Hepatocyte (in vitro differentiated cells): Measurements from ENCODE around the gene NLRC5. TPM values are rescaled to one million over a fixed set of nuclear protein-coding genes. Genes with fewer than 3 reads are reported as not detected.

Experiments
- DNase-seq: peaks from one replicate; pipeline ENCODE4 v3.0.0-alpha.2; 2016; ENCODE audit warnings: low spot score
- H2AFZ ChIP-seq: fragments of 200-600 bp; sonication (generic); 2 replicates; pipeline ENCODE4 v1.6.0; 2016; ENCODE audit warnings: antibody characterized with exemption, mild to moderate bottlenecking
- H3K27ac ChIP-seq: fragments of 200-600 bp; sonication (generic); 2 replicates; pipeline ENCODE4 v1.5.1; 2016; ENCODE audit warnings: mild to moderate bottlenecking
- H3K27me3 ChIP-seq: fragments of 200-600 bp; sonication (generic); 2 replicates; pipeline ENCODE4 v1.6.1; 2016
- H3K36me3 ChIP-seq: fragments of 200-600 bp; sonication (generic); replicated peaks from 2 replicates; pipeline ENCODE4 v1.5.1; 2016; ENCODE audit warnings: low read depth; ENCODE audit not compliant: insufficient read depth
- H3K4me1 ChIP-seq: fragments of 200-600 bp; sonication (generic); 2 replicates; pipeline ENCODE4 v1.5.1; 2016; ENCODE audit warnings: mild to moderate bottlenecking, moderate library complexity; ENCODE audit not compliant: insufficient read depth
- H3K4me2 ChIP-seq: fragments of 200-600 bp; sonication (generic); 2 replicates; pipeline ENCODE4 v1.6.0; 2016
- H3K4me3 ChIP-seq: fragments of 200-600 bp; sonication (generic); 2 replicates; pipeline ENCODE4 v1.5.1; 2016; ENCODE audit warnings: mild to moderate bottlenecking
- H3K79me2 ChIP-seq: fragments of 200-600 bp; sonication (generic); 2 replicates; pipeline ENCODE4 v1.6.0; 2017; ENCODE audit warnings: mild to moderate bottlenecking
- H3K9me2 ChIP-seq: fragments of 200-600 bp; sonication (generic); replicated peaks from 2 replicates; pipeline ENCODE4 v1.6.0; 2017; ENCODE audit warnings: mild to moderate bottlenecking; ENCODE audit not compliant: insufficient read depth
- H3K9me3 ChIP-seq: fragments of 200-600 bp; sonication (generic); 2 replicates; pipeline ENCODE4 v1.5.1; 2016; ENCODE audit warnings: low read depth, mild to moderate bottlenecking
- H4K20me1 ChIP-seq: fragments of 200-600 bp; sonication (generic); 2 replicates; pipeline ENCODE4 v1.6.0; 2016; ENCODE audit warnings: mild to moderate bottlenecking; ENCODE audit not compliant: insufficient read depth, poor library complexity, severe bottlenecking
- CTCF ChIP-seq: fragments of 200-600 bp; sonication (generic); IDR thresholded peaks from 2 replicates; pipeline ENCODE4 v1.5.1; 2016; ENCODE audit warnings: antibody characterized with exemption, mild to moderate bottlenecking; ENCODE audit not compliant: poor library complexity
- EZH2 ChIP-seq: fragments of 200-600 bp; sonication (generic); IDR thresholded peaks from 2 replicates; pipeline ENCODE4 v1.6.1; 2016; ENCODE audit warnings: antibody characterized with exemption, mild to moderate bottlenecking, borderline replicate concordance
- EZH2phosphoT487 ChIP-seq: fragments of 200-600 bp; sonication (generic); IDR thresholded peaks from one replicate; pipeline ENCODE4 v1.6.1; 2018; ENCODE audit warnings: antibody characterized with exemption, mild to moderate bottlenecking, low read depth, moderate library complexity; ENCODE audit not compliant: unreplicated experiment, severe bottlenecking
- WGBS: methylation state at CpG from one replicate; pipeline ENCODE4 v1.1.6; 2016; ENCODE audit warnings: low lambda C conversion rate; ENCODE audit errors: missing lambda C conversion rate; 5-methylcytosine and 5-hydroxymethylcytosine counted together
- polyA plus RNA-seq: library from polyadenylated mRNA; unstranded; fragments of >200 nt; fragmentation: Nextera tagmentation; extraction: Ambion mirVana; gene quantifications from 2 replicates; pipeline ENCODE4 v1.2.1, GENCODE V29; 2016
- total RNA-seq: library from RNA; depleted of rRNA; stranded (reverse); fragments of >200 nt; gene quantifications from 2 replicates; pipeline ENCODE4 v1.2.3, GENCODE V29; 2014

Gene NLRC5
- total and polyA plus RNA-seq, 2 experiments from 2014 or later: 6.4 to 7.0 TPM

GRCh38 chr16:56964243-56965148 lies 24.9 kb upstream of the NLRC5 start:
- no peaks in the 10 kb centered on the region for H3K27me3 ChIP-seq
- no peaks in the 10 kb centered on the region for H3K79me2 ChIP-seq
- TF ChIP-seq CTCF: peak; percentile 64
- no peak for TF ChIP-seq EZH2phosphoT487
- H3K4me2 ChIP-seq: no peak overlapping the region
- H3K4me3 ChIP-seq: no peak overlapping the region
- no peaks in the 10 kb centered on the region for H3K36me3 ChIP-seq
- no peak overlapping the region for H3K27ac ChIP-seq
- peak; percentile 85 for DNase-seq
- 48% methylated on average over 30 of the region's 30 CpGs for WGBS
- no peaks in the 10 kb centered on the region for H3K9me2 ChIP-seq
- H3K9me3 ChIP-seq: no peaks in the 10 kb centered on the region
- no peaks in the 10 kb centered on the region for H4K20me1 ChIP-seq
- H3K4me1 ChIP-seq: no peaks in the 10 kb centered on the region
- no peak overlapping the region for H2AFZ ChIP-seq

DNA sequence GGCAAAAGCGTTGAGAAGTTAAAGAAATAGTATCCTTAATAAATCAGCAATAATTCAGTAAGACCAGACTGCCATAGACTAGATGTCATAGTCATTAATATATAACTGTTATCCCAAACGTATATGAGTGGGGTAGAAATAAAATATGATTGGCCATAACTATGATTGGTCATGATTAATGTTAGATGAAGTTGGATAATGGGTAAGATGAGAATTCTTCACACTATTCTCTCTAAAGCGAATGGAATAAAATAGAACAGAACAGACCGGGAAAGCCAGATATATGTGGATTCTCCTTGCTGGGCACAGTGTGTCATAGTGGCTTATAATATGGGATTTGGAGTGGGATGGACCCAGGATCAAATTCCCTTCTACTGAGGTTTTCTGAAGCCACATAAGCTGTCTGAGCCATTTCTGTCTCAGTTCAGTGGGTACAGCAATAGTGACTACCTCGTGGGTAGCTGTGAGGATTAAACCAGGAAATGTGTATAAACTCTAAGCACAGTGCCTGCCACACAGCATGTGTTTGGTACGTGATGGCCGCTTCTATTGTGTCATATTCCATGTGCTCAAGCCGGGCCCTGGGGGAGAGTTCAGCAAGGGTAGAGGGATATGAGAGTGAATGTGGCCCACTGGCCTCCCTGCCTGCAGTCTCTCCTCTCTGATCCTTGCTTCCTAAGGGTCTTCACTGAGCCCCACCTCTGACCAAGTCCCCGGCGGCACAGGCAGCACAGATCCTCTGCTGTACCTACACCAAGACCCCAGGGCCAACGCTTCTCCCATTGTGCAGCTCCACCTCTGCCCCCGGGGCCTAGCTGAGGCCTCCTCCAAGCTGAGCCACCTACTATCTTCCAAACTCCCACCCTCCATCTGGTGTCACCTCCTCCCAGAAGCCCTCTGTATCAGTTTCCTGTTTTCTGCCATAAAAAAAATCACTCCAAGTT lies 23.9 kb upstream of the NLRC5 start:
- Histone ChIP-seq H3K36me3 (no peaks in the 10 kb centered on the region), H3K79me2 (no peaks in the 10 kb centered on the region), H2AFZ (peak overlapping the region; percentile 40), H3K4me2 (no peak overlapping the region), H3K4me3 (no peak overlapping the region), H3K9me3 (no peaks in the 10 kb centered on the region), H3K9me2 (no peaks in the 10 kb centered on the region), H3K4me1 (no peaks in the 10 kb centered on the region), H3K27me3 (no peaks in the 10 kb centered on the region), H3K27ac (no peak overlapping the region), H4K20me1 (no peaks in the 10 kb centered on the region)
- TF ChIP-seq EZH2phosphoT487 (no peak), EZH2 (no peak), CTCF (no peak)
- no peak for DNase-seq
- 77% methylated on average over 12 of the region's 12 CpGs for WGBS

GRCh38 chr16:56966093-56966475 lies 23.3 kb upstream of the NLRC5 start:
- Histone ChIP-seq H2AFZ (peak overlapping the region; percentile 40), H3K27ac (no peak overlapping the region), H3K79me2 (no peaks in the 10 kb centered on the region), H4K20me1 (no peaks in the 10 kb centered on the region), H3K4me3 (no peak overlapping the region), H3K9me2 (no peaks in the 10 kb centered on the region), H3K4me1 (no peaks in the 10 kb centered on the region), H3K4me2 (no peak overlapping the region), H3K36me3 (no peaks in the 10 kb centered on the region), H3K9me3 (no peaks in the 10 kb centered on the region), H3K27me3 (no peaks in the 10 kb centered on the region)
- no peak for DNase-seq
- 72% methylated on average over 3 of the region's 3 CpGs for WGBS
- TF ChIP-seq EZH2phosphoT487 (no peak), EZH2 (no peak), CTCF (no peak)
